Nephron (organoid): ENCODE measurements around the gene C6orf52.

Experiments used
- H3K27ac Mint-ChIP-seq, 3 experiments: 2 replicates each; pipeline ENCODE4 v1.8.0; 2020; ENCODE audit warnings: mixed read lengths in 3 of 3, mild to moderate bottlenecking in 2 of 3, moderate library complexity in 1 of 3
- H3K27me3 Mint-ChIP-seq: 2 replicates; pipeline ENCODE4 v1.8.0; 2021; ENCODE audit warnings: low read depth, mild to moderate bottlenecking, moderate library complexity, mixed read lengths
- H3K36me3 Mint-ChIP-seq: 2 replicates; pipeline ENCODE4 v1.8.0; 2020; ENCODE audit warnings: low read depth, mixed read lengths
- H3K4me1 Mint-ChIP-seq: 2 replicates; pipeline ENCODE4 v1.8.0; 2020; ENCODE audit warnings: mixed read lengths
- H3K4me3 Mint-ChIP-seq, 3 experiments: 2 replicates each; pipeline ENCODE4 v1.8.0; 2020; ENCODE audit warnings: mild to moderate bottlenecking in 3 of 3, mixed read lengths in 3 of 3, moderate library complexity in 2 of 3
- H3K9me3 Mint-ChIP-seq: 2 replicates; pipeline ENCODE4 v1.8.0; 2020; ENCODE audit warnings: mixed read lengths
- CTCF ChIP-seq, 3 experiments: fragments of 200-600 bp; sonication (generic); IDR thresholded peaks; one replicate each; pipeline ENCODE4 v1.5.0; 2021; ENCODE audit warnings: antibody characterized with exemption in 3 of 3; ENCODE audit not compliant: unreplicated experiment in 3 of 3

C6orf52 gene

GRCh38 chr6:10624836-10625235 lies 69.6 kb downstream of the C6orf52 start:
- H3K27ac Mint-ChIP-seq = no peak overlapping the region
- peaks cover 32% of the 10 kb centered on the region for H3K36me3 Mint-ChIP-seq
- H3K9me3 Mint-ChIP-seq = peaks cover 8% of the 10 kb centered on the region
- peaks cover 3% of the 10 kb centered on the region for H3K4me1 Mint-ChIP-seq
- no peak for TF ChIP-seq CTCF (IDR thresholded peaks at IDR 0.05; ENCODE audit: unreplicated experiment in 3 of 3)
- H3K4me3 Mint-ChIP-seq = no peak overlapping the region
- H3K27me3 Mint-ChIP-seq = no peaks in the 10 kb centered on the region

GRCh38 chr6:10621847-10622246 lies 72.6 kb downstream of the C6orf52 start:
- no peaks in the 10 kb centered on the region for H3K27me3 Mint-ChIP-seq
- no peak overlapping the region for H3K4me3 Mint-ChIP-seq
- peaks cover 8% of the 10 kb centered on the region for H3K9me3 Mint-ChIP-seq
- H3K4me1 Mint-ChIP-seq = peaks cover 3% of the 10 kb centered on the region
- TF ChIP-seq CTCF (IDR thresholded peaks at IDR 0.05; ENCODE audit: unreplicated experiment in 3 of 3) = no peak
- H3K36me3 Mint-ChIP-seq = peaks cover 32% of the 10 kb centered on the region
- H3K27ac Mint-ChIP-seq = no peak overlapping the region
